ENCODE measurements around the gene MROH2A.

The MROH2A gene

GRCh38 chr2:233846387-233847247, 68.5 kb downstream of the MROH2A start:
- DNase-seq (ENCODE audit: low read depth, low spot score), result no peak
- H3K4me3 ChIP-seq (ENCODE audit: low read length), result no peak overlapping the region

GRCh38 chr2:233847248-233847898, 69.2 kb downstream of the MROH2A start:
- H3K4me3 ChIP-seq (ENCODE audit: low read length), result no peak overlapping the region

GRCh38 chr2:233848276-233848675, 70.1 kb downstream of the MROH2A start:
- H3K4me3 ChIP-seq (ENCODE audit: low read length), result no peak overlapping the region
- DNase-seq (ENCODE audit: low read depth, low spot score), result no peak

More at GRCh38 chr2:233847248-233847898, 69.2 kb downstream of the MROH2A start:
- DNase-seq (ENCODE audit: low read depth, low spot score), result no peak

GRCh38 chr2:233849607-233850271, 71.6 kb downstream of the MROH2A start:
- no peak for DNase-seq (ENCODE audit: low read depth, low spot score)

GRCh38 chr2:233850745-233851144, 72.6 kb downstream of the MROH2A start:
- DNase-seq (ENCODE audit: low read depth, low spot score), result no peak

More at GRCh38 chr2:233849607-233850271, 71.6 kb downstream of the MROH2A start:
- H3K4me3 ChIP-seq (ENCODE audit: low read length), result no peak overlapping the region

GRCh38 chr2:233851169-233851568, 73.0 kb downstream of the MROH2A start:
- H3K4me3 ChIP-seq (ENCODE audit: low read length), result no peak overlapping the region
- no peak for DNase-seq (ENCODE audit: low read depth, low spot score)

More at GRCh38 chr2:233850745-233851144, 72.6 kb downstream of the MROH2A start:
- no peak overlapping the region for H3K4me3 ChIP-seq (ENCODE audit: low read length)

- no peak overlapping the region for H3K4me3 ChIP-seq (ENCODE audit: low read length)
- DNase-seq (ENCODE audit: low read depth, low spot score), result no peak
These were observed 73.9 kb downstream of the MROH2A start for GRCh38 chr2:233852056-233852455.

GRCh38 chr2:233853353-233853752, 75.2 kb downstream of the MROH2A start:
- peak overlapping the region; percentile 92 for H3K4me3 ChIP-seq (ENCODE audit: low read length)
- DNase-seq (ENCODE audit: low read depth, low spot score), result no peak

GRCh38 chr2:233853883-233854240, 75.7 kb downstream of the MROH2A start:
- DNase-seq (ENCODE audit: low read depth, low spot score), result no peak
- peak overlapping the region; percentile 92 for H3K4me3 ChIP-seq (ENCODE audit: low read length)

- DNase-seq (ENCODE audit: low read depth, low spot score), result peak; percentile 95
- H3K4me3 ChIP-seq (ENCODE audit: low read length), result peak within 1 kb of the TSS; percentile 92
These were observed 76.3 kb downstream of the MROH2A start, which contains the start of gene HJURP for GRCh38 chr2:233854241-233854981. Gene HJURP, minus strand, starts transcription at chr2:233854535. Its CDS starts 35 bp downstream, at chr2:233854500.

GRCh38 chr2:233855345-233855744, 77.2 kb downstream of the MROH2A start:
- H3K4me3 ChIP-seq (ENCODE audit: low read length), result no peak overlapping the region
- no peak for DNase-seq (ENCODE audit: low read depth, low spot score)

- DNase-seq (ENCODE audit: low read depth, low spot score), result peak; percentile 28
- no peak overlapping the region for H3K4me3 ChIP-seq (ENCODE audit: low read length)
These were observed 78.1 kb downstream of the MROH2A start for GRCh38 chr2:233856184-233856583.

GRCh38 chr2:233857511-233858141, 79.5 kb downstream of the MROH2A start:
- DNase-seq (ENCODE audit: low read depth, low spot score), result no peak
- no peak overlapping the region for H3K4me3 ChIP-seq (ENCODE audit: low read length)

- DNase-seq (ENCODE audit: low read depth, low spot score), result no peak
- no peak overlapping the region for H3K4me3 ChIP-seq (ENCODE audit: low read length)
These were observed 80.2 kb downstream of the MROH2A start for GRCh38 chr2:233858331-233858730.

GRCh38 chr2:233862261-233862768, 84.2 kb downstream of the MROH2A start:
- no peak overlapping the region for H3K4me3 ChIP-seq (ENCODE audit: low read length)
- peak; percentile 26 for DNase-seq (ENCODE audit: low read depth, low spot score)

GRCh38 chr2:233865838-233866237, 87.7 kb downstream of the MROH2A start:
- peak; percentile 41 for DNase-seq (ENCODE audit: low read depth, low spot score)
- no peak overlapping the region for H3K4me3 ChIP-seq (ENCODE audit: low read length)

- H3K4me3 ChIP-seq (ENCODE audit: low read length), result no peak overlapping the region
- no peak for DNase-seq (ENCODE audit: low read depth, low spot score)
These were observed 88.3 kb downstream of the MROH2A start for GRCh38 chr2:233866479-233866878.

GRCh38 chr2:233867993-233868532, 89.9 kb downstream of the MROH2A start, which contains the start of gene MSL3B:
Gene MSL3B, minus strand, starts transcription at chr2:233868386.
- DNase-seq (ENCODE audit: low read depth, low spot score), result peak; percentile 72
- H3K4me3 ChIP-seq (ENCODE audit: low read length), result peak within 1 kb of the TSS; percentile 86

All from Jurkat, Clone E6-1 (cell line).